Measurements from ENCODE around the gene HYAL3. TPM values are rescaled to one million over a fixed set of nuclear protein-coding genes. Genes with fewer than 3 reads are reported as not detected.

HYAL3 gene
- total and polyA plus RNA-seq, 2 of the 13 experiments (the other 11 are each of a cell fraction or from before 2014, with no cell fraction given) = 5.5 to 10.4 TPM

DNA sequence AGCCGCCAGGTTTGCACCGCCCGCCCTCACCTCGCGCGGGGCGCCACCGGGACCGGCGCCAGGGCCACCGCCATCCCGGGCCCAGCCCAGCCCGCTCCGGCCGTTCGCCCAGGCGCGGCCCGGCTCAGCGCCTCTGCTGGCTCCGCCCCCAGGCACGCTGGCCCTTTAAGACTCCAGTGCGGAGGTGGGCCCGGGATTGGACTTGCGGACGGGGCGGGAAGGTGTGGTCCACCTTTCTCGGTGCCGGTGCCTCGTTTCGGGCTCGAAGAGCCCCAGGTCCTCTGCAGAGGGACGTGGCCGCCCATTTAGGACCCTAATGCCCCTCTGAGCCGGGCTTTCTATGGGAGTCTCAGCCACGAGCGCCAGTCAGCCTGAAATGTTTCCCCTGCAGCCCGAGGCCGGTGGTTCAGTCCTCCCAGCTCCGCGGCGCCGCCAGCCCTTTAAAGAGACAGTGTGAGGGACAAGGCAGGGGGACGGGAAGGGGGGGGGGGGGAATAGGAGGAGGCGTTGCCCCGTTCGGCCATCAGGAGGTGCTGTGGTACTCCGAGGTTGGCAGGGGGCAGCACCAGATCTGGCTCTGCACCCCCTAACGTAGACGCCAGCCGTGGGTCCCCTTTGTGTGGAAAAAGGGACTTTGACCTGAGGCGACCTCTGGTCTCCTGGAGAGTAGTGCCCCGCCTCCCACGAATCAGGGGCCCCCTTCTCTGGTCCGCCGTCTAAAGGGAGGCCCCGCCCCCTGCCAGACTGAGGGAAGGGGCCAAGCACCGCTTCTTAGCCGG, 22.3 kb upstream of the HYAL3 start (continued):
- TF ChIP-seq ZNF296 (CRISPR knock-in tag; conservative IDR thresholded peaks at IDR 0.05) = no peak
- TF ChIP-seq JUND (CRISPR knock-in tag; IDR thresholded peaks at IDR 0.05) = no peak
- TF ChIP-seq ZNF773 (CRISPR knock-in tag; IDR thresholded peaks at IDR 0.05; ENCODE audit: borderline replicate concordance) = peak; percentile 27; the same call in 1 of the 2 replicates
- TF ChIP-seq ZNF713 (CRISPR knock-in tag; IDR thresholded peaks at IDR 0.05) = no peak
- no peak for TF ChIP-seq PHB2 (IDR thresholded peaks at IDR 0.05; ENCODE audit: partially characterized antibody)
- TF ChIP-seq, protein P1, sequence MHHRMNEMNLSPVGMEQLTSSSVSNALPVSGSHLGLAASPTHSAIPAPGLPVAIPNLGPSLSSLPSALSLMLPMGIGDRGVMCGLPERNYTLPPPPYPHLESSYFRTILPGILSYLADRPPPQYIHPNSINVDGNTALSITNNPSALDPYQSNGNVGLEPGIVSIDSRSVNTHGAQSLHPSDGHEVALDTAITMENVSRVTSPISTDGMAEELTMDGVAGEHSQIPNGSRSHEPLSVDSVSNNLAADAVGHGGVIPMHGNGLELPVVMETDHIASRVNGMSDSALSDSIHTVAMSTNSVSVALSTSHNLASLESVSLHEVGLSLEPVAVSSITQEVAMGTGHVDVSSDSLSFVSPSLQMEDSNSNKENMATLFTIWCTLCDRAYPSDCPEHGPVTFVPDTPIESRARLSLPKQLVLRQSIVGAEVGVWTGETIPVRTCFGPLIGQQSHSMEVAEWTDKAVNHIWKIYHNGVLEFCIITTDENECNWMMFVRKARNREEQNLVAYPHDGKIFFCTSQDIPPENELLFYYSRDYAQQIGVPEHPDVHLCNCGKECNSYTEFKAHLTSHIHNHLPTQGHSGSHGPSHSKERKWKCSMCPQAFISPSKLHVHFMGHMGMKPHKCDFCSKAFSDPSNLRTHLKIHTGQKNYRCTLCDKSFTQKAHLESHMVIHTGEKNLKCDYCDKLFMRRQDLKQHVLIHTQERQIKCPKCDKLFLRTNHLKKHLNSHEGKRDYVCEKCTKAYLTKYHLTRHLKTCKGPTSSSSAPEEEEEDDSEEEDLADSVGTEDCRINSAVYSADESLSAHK (CRISPR knock-in tag; IDR thresholded peaks at IDR 0.05; ENCODE audit: borderline replicate concordance) = no peak
- TF ChIP-seq, protein P2, sequence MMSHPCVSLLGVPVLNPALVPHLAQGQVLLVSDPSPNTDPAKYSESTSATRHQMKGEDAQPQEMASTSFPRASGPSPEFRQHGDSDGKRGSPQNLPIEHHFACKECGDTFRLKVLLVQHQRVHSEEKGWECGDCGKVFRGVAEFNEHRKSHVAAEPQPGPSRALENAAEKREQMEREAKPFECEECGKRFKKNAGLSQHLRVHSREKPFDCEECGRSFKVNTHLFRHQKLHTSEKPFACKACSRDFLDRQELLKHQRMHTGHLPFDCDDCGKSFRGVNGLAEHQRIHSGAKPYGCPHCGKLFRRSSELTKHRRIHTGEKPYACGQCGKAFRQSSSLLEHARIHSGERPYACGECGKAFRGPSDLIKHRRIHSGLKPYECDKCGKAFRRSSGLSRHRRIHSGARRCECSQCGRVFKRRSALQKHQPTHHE (CRISPR knock-in tag; IDR thresholded peaks at IDR 0.05; ENCODE audit: borderline replicate concordance) = 0 out of 2 replicates have a peak, but pooled peaks have one; percentile 60
- TF ChIP-seq, protein P3, sequence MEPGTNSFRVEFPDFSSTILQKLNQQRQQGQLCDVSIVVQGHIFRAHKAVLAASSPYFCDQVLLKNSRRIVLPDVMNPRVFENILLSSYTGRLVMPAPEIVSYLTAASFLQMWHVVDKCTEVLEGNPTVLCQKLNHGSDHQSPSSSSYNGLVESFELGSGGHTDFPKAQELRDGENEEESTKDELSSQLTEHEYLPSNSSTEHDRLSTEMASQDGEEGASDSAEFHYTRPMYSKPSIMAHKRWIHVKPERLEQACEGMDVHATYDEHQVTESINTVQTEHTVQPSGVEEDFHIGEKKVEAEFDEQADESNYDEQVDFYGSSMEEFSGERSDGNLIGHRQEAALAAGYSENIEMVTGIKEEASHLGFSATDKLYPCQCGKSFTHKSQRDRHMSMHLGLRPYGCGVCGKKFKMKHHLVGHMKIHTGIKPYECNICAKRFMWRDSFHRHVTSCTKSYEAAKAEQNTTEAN (CRISPR knock-in tag; conservative IDR thresholded peaks at IDR 0.05) = no peak
- TF ChIP-seq ZNF224 (CRISPR knock-in tag; IDR thresholded peaks at IDR 0.05) = no peak
- no peak for TF ChIP-seq FOXP1 (IDR thresholded peaks at IDR 0.05)
- no peak for TF ChIP-seq FOXP1 (CRISPR knock-in tag; IDR thresholded peaks at IDR 0.05)
- TF ChIP-seq, protein P4, sequence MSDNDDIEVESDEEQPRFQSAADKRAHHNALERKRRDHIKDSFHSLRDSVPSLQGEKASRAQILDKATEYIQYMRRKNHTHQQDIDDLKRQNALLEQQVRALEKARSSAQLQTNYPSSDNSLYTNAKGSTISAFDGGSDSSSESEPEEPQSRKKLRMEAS (IDR thresholded peaks at IDR 0.05) = peak; percentile 95
- TF ChIP-seq ZFX (CRISPR knock-in tag; IDR thresholded peaks at IDR 0.05; ENCODE audit: low read depth) = peak; percentile 74
- peak; percentile 33; the same call in 1 of the 2 replicates for TF ChIP-seq ZSCAN9 (CRISPR knock-in tag; IDR thresholded peaks at IDR 0.05; ENCODE audit: borderline replicate concordance)
- no peak for TF ChIP-seq PTBP1 (IDR thresholded peaks at IDR 0.05; ENCODE audit: low read depth, low read length, poor library complexity, severe bottlenecking)
- no peak for TF ChIP-seq ZBTB1 (CRISPR knock-in tag; IDR thresholded peaks at IDR 0.05; ENCODE audit: borderline replicate concordance)
- TF ChIP-seq, protein P5, sequence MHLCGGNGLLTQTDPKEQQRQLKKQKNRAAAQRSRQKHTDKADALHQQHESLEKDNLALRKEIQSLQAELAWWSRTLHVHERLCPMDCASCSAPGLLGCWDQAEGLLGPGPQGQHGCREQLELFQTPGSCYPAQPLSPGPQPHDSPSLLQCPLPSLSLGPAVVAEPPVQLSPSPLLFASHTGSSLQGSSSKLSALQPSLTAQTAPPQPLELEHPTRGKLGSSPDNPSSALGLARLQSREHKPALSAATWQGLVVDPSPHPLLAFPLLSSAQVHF (CRISPR knock-in tag; IDR thresholded peaks at IDR 0.05) = no peak
- no peak; the same call in 1 of the 2 replicates for TF ChIP-seq PAWR (CRISPR knock-in tag; IDR thresholded peaks at IDR 0.05; ENCODE audit: borderline replicate concordance)
- no peak for TF ChIP-seq MAFK (conservative IDR thresholded peaks at IDR 0.05 in 1 of 2, IDR thresholded peaks at IDR 0.05 in 1 of 2; ENCODE audit: low read length in 2 of 2)
- TF ChIP-seq SMAD1 (CRISPR knock-in tag; IDR thresholded peaks at IDR 0.05; ENCODE audit: borderline replicate concordance, low read depth) = no peak
- TF ChIP-seq ZNF333 (CRISPR knock-in tag; IDR thresholded peaks at IDR 0.05; ENCODE audit: borderline replicate concordance) = no peak
- no peak for TF ChIP-seq ZFP36L2 (CRISPR knock-in tag; IDR thresholded peaks at IDR 0.05)
- TF ChIP-seq NFIB (CRISPR knock-in tag; IDR thresholded peaks at IDR 0.05; ENCODE audit: borderline replicate concordance) = no peak
- no peak for TF ChIP-seq SRSF9 (IDR thresholded peaks at IDR 0.05; ENCODE audit: borderline replicate concordance, insufficient read depth, low read depth, low read length, poor library complexity, severe bottlenecking)
- no peak for TF ChIP-seq ZNF883 (CRISPR knock-in tag; IDR thresholded peaks at IDR 0.05; ENCODE audit: not compliant biosample characterization)
